SH-SY5Y (cell line): ENCODE data around the gene MAN1A1.

ENCODE experiments used
- GATA2 ChIP-seq: IDR thresholded peaks from 2 replicates; pipeline ENCODE4 v1.6.1; 2011; ENCODE audit warnings: mild to moderate bottlenecking, low read depth, low read length
- GATA3 ChIP-seq: IDR thresholded peaks from 2 replicates; pipeline ENCODE4 v1.6.1; 2011; ENCODE audit warnings: low read depth, mild to moderate bottlenecking, low read length, moderate library complexity

GRCh38 chr6:119207971-119208725, 141.4 kb downstream of the MAN1A1 start:
- no peak for TF ChIP-seq GATA2
- no peak for TF ChIP-seq GATA3
